ENCODE data around the gene GABRG3. TPM values are rescaled to one million over a fixed set of nuclear protein-coding genes. Genes with fewer than 3 reads are reported as not detected.

The GABRG3 gene
- total and polyA plus RNA-seq, 3 donors from 2014 or later: 3.7 to 13.4 (median 6.9) TPM

DNA sequence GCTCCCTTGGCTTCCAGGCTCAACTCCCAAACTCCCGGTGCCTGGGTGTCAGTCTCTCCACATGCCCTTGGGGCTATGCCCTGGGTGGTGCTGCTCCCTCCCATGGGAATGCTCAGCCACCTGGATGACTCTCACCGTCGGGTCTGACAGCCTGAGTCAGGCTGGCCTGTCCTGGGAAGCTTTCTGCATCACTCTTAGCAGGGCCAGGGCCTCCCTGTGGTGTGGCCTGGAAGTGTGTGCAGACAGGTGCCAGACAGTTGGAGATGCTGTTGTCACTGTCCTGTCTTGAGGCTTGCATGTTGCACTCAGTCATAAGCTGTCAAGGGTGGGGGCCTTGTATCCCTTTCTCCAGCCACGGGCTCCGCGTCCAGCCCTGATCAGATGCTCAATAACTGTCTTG lies 71.7 kb downstream of the GABRG3 start:
- WGBS, 2 donors: 83 to 94% methylated on average over 4 to 6 of the region's 6 CpGs
- no peaks in the 10 kb centered on the region for H3K36me3 ChIP-seq (ENCODE audit: low read depth, missing control alignments)
- no peaks in the 10 kb centered on the region for H3K27me3 ChIP-seq
- no peak for DNase-seq
- intact Hi-C loops (cut with DNase I; ENCODE audit: low total_unique reads): no loop called here
- TF ChIP-seq, protein P1, sequence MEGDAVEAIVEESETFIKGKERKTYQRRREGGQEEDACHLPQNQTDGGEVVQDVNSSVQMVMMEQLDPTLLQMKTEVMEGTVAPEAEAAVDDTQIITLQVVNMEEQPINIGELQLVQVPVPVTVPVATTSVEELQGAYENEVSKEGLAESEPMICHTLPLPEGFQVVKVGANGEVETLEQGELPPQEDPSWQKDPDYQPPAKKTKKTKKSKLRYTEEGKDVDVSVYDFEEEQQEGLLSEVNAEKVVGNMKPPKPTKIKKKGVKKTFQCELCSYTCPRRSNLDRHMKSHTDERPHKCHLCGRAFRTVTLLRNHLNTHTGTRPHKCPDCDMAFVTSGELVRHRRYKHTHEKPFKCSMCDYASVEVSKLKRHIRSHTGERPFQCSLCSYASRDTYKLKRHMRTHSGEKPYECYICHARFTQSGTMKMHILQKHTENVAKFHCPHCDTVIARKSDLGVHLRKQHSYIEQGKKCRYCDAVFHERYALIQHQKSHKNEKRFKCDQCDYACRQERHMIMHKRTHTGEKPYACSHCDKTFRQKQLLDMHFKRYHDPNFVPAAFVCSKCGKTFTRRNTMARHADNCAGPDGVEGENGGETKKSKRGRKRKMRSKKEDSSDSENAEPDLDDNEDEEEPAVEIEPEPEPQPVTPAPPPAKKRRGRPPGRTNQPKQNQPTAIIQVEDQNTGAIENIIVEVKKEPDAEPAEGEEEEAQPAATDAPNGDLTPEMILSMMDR (IDR thresholded peaks at IDR 0.05): no peak
- TF ChIP-seq POLR2A (IDR thresholded peaks at IDR 0.05): no peak
- no peak overlapping the region for H3K4me3 ChIP-seq
- no peaks in the 10 kb centered on the region for H3K9me3 ChIP-seq
- no peaks in the 10 kb centered on the region for H3K4me1 ChIP-seq
- no peak overlapping the region for H3K27ac ChIP-seq

DNA sequence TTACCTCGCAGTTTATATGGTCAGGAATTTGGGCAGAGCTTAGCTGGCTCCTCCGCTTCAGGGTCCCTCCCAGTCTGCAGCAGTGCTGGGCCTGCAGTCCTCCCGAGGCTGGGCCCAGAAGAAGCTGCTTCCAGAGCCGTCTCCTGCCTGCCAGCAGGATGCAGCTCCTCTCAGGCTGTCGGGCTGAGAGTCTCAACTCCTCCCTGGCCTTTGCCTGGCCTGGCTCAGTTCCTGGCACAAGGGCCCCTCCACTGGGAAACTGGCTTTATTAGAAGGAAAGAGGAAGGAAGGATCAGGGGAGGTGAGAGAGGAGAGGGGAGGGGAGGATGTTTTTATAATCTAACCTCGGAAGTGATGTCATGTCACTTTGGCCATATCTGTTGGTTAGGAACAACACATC lies 72.8 kb downstream of the GABRG3 start:
- H3K9me3 ChIP-seq: no peaks in the 10 kb centered on the region
- TF ChIP-seq POLR2A (IDR thresholded peaks at IDR 0.05): no peak
- TF ChIP-seq, protein P1 (IDR thresholded peaks at IDR 0.05): no peak
- DNase-seq: no peak
- H3K27me3 ChIP-seq: no peaks in the 10 kb centered on the region
- no peak overlapping the region for H3K27ac ChIP-seq
- H3K36me3 ChIP-seq (ENCODE audit: low read depth, missing control alignments): no peaks in the 10 kb centered on the region
- no peaks in the 10 kb centered on the region for H3K4me1 ChIP-seq
- no peak overlapping the region for H3K4me3 ChIP-seq
- intact Hi-C loops (cut with DNase I; ENCODE audit: low total_unique reads): no loop called here
- WGBS, 2 donors: 69 to 83% methylated on average over 6 of the region's 6 CpGs

DNA sequence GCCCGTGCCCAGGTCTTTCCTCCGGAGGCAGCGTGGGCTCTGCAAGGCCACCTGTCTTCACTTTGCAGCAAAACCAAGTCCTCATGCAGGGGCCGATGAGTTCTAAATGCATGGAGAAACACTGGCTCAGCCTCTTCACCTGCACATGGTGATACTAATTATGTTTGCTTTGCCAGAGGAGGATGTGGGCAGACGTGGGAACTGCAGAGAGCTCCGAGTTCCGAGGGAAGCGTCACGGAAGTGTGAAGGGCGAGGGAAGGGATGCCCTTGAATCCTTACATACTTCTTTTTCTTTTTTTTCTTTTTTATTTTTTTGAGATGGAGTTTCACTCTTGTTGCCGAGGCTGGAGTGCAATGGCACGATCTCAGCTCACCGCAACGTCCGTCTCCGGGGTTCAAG lies 74.8 kb downstream of the GABRG3 start:
- intact Hi-C loops (cut with DNase I; ENCODE audit: low total_unique reads): no loop called here
- DNase-seq: no peak
- no peaks in the 10 kb centered on the region for H3K9me3 ChIP-seq
- no peaks in the 10 kb centered on the region for H3K4me1 ChIP-seq
- no peaks in the 10 kb centered on the region for H3K27me3 ChIP-seq
- TF ChIP-seq POLR2A (IDR thresholded peaks at IDR 0.05): no peak
- TF ChIP-seq, protein P1 (IDR thresholded peaks at IDR 0.05): no peak
- H3K4me3 ChIP-seq: no peak overlapping the region
- H3K36me3 ChIP-seq (ENCODE audit: low read depth, missing control alignments): no peaks in the 10 kb centered on the region
- H3K27ac ChIP-seq: no peak overlapping the region
- WGBS, 2 donors: 86 to 95% methylated on average over 15 to 16 of the region's 16 CpGs

DNA sequence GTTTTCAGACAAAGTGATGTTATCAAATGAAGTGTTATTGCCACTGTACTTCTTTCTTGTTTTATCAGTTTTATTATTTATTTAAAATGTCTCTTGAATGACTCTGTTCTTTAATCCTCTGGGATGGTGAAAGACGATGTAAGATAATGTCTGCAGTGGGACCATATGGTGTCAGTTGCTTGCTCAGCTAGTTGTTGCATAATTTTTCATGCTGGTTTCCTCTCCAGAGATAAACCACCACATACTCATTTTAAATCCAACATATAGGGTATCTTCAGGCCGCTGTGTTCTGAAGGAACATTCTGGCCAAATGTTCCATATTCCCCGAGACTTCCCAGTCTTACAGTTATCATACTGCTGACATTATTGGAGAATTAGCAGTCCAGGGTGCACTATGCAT lies 75.9 kb downstream of the GABRG3 start:
- WGBS, 2 donors: 70 to 84% methylated on average over 3 of the region's 3 CpGs
- H3K4me3 ChIP-seq: no peak overlapping the region
- no peaks in the 10 kb centered on the region for H3K27me3 ChIP-seq
- no peak overlapping the region for H3K27ac ChIP-seq
- no peak for DNase-seq
- no peaks in the 10 kb centered on the region for H3K4me1 ChIP-seq
- TF ChIP-seq, protein P1 (IDR thresholded peaks at IDR 0.05): no peak
- no peak for TF ChIP-seq POLR2A (IDR thresholded peaks at IDR 0.05)
- intact Hi-C loops (cut with DNase I; ENCODE audit: low total_unique reads): no loop called here
- no peaks in the 10 kb centered on the region for H3K36me3 ChIP-seq (ENCODE audit: low read depth, missing control alignments)
- no peaks in the 10 kb centered on the region for H3K9me3 ChIP-seq

DNA sequence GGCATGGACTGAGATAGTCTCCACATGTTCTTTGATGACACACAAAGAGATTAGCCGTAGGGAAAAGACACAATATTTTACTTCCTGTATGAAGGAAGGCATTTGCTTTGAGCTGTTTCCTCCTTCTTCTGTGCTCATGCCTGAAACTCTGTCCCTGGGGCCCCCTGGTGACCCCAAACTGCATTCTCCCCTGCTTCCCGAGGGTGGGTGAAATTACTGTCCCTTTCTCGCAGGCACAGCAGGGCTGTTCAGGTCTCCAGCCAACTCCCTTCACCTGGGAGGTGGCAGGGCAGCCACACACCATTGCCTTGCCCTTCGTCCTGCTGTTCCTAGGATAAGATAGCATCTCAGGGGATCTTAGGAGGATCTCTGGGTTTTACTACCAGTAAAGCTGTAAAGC lies 79.2 kb downstream of the GABRG3 start:
- TF ChIP-seq POLR2A (IDR thresholded peaks at IDR 0.05): no peak
- TF ChIP-seq, protein P1 (IDR thresholded peaks at IDR 0.05): no peak
- H3K27me3 ChIP-seq: no peaks in the 10 kb centered on the region
- H3K4me1 ChIP-seq: no peaks in the 10 kb centered on the region
- no peak overlapping the region for H3K4me3 ChIP-seq
- WGBS, 2 donors: 51 to 66% methylated on average over 4 of the region's 4 CpGs
- no peaks in the 10 kb centered on the region for H3K36me3 ChIP-seq (ENCODE audit: low read depth, missing control alignments)
- H3K9me3 ChIP-seq: no peaks in the 10 kb centered on the region
- no peak overlapping the region for H3K27ac ChIP-seq
- no peak for DNase-seq
- intact Hi-C loops (cut with DNase I; ENCODE audit: low total_unique reads): no loop called here
